HTERT RPE-1 (cell line): ENCODE results near the gene ADAM10.

ENCODE experiments used
- in situ Hi-C: fragments of 300-500 bp; cut with MboI; formaldehyde crosslinking; loops from 4 replicates; pipeline ENCODE4 v1.14.3; 2020; ENCODE audit warnings: low sequenced_read_pairs

ADAM10 gene

DNA sequence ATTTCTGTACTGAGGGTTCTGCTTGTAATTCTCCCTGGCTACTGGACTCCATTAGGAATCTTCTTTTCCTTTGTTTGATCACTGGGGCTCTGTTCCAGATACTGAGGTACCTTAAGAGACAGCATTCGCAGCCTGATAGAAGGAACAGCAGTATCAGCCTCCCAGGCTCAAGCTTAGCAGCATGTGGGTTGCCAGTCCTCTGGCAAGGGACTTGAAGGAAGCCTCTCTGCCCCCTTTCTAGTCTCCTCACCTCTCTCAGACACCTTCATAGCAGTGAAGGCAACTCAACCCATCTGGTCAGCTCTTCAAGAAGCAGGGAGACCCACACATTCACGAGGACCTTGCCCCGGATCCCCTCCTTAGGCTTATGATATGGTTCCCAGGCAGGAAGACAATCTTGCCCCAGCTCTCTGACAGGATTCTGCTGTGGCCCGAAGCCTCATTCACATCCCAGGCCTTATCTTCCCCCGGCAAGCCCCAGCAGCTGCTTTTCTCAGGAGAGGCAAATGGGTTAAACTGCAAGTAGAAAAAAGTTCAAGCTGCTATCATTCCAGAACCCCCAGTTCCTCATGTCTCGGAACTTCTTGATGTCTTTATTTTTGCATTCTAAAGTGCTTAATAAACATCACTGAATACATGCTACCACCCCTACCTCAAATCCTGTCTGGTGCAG lies 164.6 kb downstream of the ADAM10 start:
- in situ Hi-C loops, result no loop called here

DNA sequence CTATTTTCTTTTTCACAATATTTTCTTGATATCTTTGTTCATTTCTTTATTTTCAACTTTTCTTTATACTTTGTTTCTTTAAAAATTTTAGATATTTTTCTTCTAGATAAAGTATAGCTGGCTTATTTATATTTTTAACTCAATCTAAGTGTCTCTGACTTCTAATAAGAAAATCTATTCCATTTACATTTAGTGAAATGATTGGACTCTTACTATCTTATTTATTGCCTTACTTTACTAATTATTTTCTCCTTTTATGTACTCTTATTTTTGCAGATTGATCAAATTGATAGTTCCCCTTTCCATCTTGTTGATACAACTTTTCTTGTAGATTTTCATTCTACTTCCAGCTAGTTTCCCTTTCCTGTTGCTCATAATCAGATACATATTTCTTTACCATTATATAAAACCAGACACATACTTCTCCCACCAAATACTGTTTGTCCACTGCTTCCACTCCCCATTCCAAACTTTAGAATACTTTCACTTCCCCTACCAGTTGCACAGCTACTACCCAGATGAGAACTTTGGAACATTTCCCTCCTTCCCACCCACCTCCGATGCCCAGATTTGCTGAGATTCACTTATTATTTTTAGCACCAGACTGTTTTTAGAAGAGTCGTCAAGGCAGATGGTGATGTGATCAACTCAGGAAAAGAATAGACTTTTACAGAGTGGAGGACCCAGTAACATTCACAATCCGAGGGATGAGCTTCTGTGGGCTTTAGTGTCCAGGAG lies 166.2 kb downstream of the ADAM10 start:
- in situ Hi-C loops, result no loop called here

DNA sequence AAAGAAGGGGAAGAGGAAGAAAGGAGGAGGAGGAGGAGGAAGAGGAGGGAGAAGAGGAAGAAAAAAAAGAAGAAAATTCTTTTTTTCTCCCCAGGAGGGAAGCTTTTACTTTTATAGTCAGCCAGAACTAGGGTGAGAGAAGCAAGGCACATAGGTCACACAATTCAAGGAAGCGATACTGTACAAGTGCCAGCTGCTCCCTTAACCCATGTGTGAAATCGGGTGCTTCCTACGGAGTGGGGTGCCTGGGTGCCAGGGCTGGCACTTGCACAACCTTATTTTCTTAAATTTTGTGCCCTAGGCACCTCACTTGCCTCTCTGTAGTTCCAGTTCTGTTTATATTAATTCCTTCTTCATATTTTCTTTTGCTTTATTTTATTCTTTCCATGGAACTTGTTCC lies 167.3 kb downstream of the ADAM10 start:
- in situ Hi-C loops, result no loop called here

DNA sequence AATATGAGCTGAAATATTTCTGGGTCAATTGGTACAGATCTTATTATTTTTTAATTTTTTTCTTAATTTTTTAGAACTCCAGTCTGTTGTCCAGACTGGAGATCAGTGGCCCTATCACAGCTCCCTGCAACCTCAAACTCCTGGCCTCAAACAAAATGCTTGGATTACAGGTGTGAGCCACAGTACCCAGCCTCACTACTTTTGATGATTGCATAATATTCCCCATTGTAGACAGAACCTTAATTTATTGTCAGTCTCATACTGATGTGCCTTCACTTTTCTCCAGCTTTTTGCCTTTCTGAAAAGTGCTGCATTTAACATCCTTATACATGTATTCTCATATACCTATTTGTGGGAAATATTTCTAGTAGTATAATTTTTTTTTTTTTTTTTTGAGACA lies 172.8 kb downstream of the ADAM10 start:
- in situ Hi-C loops, result no loop called here

DNA sequence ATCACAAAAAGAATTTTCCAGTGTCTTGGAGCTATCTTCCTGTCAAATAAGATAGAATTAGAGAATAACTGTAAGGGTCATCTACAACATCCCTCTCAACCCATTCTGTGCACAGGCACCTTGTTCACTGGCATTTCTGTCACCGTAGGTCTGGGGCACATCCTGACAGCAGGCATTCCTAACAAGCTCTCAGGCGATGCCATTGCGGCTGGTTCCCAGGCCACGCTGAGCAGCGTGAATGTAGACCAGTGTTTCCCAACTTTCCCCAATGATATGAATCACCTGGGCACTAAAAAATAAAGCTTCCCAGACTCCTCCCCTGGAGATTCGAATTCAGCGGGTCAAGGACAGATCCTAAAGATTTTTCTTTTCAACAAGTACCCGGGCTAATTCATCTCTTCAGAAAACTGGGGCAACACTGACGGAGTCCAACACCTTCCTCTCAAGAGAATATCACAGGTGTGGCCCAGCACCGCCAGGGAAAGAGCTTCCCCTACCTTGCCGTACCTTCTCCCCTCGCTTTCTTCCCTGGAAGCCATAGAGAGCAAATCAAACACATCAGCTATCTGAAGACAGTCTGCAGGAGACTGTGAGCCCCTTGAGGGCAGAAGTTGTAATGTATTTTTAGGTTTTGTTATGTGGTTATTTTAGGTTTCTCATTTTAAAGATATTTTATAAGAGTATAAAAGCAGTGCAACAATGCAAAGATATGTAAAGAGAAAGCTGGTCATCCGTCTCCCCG lies 174.3 kb downstream of the ADAM10 start:
- in situ Hi-C loops, result no loop called here

DNA sequence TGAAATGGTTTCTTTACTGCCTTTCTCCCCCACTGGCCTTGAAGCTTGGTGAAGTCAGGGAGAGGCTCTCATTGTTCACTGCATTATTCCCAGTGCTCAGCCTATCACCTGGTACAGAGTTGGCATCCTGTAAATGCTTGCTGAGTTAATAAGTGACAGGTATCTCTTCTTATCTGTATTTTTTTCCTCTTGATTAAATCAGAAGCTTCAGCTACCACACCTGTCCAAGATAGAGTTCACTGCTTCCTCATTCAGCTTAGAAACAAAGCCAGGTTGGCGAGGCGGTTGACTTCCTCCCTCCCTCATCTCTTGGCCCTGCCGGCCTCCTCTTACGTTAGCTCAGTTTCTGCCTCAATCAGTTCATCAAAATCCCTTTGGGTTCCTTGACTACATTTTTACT lies 174.9 kb downstream of the ADAM10 start:
- in situ Hi-C loops, result no loop called here

DNA sequence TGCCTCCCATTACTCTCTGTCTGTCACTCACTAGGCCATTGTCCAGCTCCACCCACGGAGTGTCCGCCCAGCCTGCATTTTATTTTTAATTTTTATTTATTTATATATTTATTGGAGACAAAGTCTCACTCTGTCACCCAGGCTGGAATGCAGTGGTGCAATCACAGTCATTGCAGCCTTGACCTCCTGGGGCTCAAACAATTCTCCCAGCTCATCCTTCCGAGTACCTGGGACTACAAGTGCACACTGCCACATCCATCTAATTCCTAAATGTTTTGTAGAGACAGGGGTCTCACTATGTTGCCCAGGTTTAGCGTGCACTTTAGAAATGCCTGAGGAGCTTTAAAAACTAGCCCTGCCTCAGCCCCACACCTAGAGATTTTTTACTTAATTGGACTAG lies 176.2 kb downstream of the ADAM10 start:
- in situ Hi-C loops, result no loop called here

DNA sequence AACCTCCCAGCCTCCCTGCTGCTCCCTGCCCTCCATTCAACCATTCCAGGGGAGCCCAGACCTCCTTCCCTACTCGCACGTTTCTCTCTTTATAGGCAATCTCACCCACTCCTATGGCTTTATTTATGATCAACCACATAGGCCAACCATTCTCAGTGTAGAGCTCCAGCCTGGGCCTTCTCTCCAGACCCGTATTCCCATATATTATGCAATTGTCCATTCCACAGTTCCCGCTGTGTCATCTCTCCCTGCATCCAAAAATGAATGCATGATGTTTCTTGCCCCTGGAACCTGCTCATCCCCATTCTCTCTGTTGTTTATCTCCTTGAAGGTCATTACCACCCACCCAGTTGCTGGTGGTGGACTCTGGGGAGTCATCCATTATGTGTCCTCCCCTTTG lies 177.0 kb downstream of the ADAM10 start:
- in situ Hi-C loops, result no loop called here

DNA sequence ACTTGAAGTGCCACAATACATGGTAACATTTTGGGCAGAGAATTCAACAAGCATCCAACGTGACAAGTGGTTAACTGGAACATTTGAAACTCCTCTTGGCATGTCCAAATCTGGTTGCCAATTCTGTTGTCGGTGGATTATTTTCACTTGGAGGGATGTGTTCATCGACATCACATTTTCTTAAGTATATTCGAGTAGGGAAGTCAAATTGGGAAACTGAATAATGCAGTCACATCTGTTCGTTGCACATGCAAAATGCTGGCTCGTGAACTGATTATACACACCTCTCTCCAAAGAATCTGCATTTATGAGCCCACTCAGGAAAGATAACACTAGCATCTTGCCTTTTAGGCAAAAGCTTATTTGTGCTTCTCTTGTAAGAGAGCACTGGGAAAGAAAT lies 178.0 kb downstream of the ADAM10 start:
- in situ Hi-C loops, result no loop called here

DNA sequence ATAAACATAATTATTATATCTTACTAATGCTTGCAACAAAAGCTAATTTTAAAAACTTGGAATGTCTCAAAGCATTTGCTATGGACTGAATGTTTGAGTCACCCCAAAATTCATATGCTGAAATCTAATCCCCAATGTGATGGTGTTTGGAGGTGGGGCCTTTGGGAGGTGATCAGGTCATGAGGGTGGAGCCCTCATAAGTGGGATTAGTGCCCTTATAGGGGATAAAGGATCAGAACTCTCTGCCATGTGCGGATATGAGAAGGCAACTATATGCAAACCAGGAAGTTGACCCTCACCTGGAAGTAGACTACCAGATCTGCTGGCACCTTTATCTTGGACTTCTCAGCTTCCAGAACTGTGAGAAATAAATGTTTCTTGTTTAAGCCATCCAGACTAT lies 180.1 kb downstream of the ADAM10 start:
- in situ Hi-C loops, result no loop called here

DNA sequence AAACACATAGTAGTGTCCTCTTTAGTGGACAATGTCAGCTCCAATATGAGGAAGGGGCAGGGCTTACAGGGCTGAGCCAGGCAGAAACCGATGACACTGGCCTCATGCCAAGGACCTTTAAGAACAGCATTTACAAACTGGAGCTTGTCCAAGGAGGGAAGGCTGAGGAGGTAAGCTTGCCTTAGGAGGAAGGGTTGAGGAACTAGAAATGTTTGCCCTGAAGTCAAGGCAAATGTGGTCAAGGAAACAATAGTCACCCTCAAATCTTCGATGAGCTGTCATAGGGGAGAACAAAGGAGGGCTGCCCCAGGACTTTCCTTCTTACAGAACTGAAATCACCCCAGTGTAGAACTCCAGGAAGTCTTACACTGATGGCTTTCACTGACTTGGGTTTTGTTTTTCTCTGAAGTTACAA lies 181.3 kb downstream of the ADAM10 start:
- in situ Hi-C loops, result no loop called here

DNA sequence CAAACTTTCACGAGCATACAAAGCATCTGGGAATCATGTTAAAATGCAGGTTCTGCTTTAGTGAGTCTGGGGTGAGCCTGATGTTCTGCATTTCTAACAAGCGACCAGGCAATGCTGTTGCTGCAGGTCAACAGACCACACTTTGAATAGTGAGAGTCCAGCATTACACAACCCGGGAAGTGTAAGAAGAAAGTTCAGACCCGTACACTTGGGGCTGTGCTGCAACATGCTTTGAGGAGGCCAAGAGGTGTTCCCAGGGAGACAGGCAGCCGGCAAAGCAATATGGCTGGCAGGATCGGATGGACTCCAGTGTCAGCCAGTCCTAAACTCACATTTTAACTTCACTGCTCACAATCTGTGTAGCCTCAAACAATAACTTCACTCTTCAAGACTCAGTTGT lies 183.5 kb downstream of the ADAM10 start:
- in situ Hi-C loops, result no loop called here

DNA sequence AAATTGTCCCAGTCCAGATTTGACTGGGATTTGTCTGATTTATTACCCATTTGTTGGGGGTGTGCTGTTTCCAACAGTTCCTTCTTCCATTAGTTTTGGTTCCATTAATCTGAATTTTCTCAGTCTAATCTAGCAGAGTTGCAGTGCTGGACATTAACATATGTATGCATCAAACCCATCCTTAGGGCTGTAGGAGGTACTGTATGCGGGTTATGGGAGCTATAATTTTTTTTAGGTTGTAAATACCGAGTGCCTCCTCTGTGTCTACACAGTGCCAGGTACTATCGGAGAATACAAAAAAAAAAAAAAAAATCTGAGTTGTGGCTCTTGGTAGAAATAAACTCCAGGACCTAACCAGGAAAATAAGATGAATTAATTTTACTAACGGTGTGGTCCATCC lies 183.9 kb downstream of the ADAM10 start:
- in situ Hi-C loops, result no loop called here

DNA sequence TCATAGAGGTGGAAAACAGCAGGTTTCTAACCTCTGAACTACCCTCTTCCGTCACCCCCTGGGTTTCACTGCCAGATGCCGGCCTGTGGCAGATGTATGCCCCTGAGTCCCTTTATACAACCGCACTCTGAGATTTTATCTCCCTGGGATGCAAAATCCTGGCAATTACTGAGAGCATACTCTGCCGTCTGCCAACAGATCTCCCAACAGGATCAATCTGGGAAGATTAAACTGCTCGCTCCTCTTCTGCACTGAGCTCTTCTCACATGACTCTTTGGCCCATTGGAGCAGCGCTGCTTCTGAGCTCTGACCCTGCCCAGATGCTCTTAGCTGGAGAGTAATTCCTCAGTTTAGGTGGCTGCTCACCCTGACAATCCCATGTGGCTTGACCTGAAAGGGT lies 184.5 kb downstream of the ADAM10 start:
- in situ Hi-C loops, result no loop called here

DNA sequence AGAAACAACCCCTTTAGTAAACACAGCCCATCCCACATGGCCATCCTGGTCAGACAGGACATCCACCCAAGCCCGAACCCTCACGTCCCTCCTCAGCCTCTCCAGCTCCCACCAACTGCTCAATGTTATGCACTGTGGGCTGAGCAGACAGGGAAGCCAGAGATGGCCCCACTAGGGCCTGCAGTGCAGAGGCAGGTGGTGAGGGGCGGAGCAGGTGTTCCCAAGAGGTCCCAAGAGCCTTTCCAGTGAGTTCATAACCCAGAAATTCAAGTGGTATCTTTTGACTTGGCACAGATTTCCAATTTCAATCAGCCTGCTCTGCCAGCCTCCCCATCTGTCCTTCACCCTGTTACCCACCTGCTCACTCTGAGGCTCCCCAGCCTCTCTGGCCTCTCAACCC lies 187.4 kb downstream of the ADAM10 start:
- in situ Hi-C loops, result no loop called here

DNA sequence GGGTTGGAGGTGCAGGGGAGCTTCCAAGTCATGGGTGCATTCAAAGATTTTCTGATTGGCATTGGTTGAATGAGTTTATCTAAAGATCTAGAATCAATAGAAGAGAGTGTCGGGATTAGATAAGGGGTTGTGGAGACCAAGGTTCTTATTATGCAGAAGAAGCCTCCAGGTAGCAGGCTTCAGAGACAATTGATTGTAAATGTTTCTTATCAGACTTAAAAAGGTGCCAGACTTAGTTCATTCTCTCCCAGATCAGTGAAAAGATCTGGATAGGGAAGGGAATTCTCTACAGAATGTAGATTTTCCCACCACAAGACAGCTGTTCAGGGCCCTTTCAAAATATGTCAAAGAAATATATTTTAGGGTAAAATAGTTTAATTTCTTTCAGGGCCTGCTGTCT lies 188.2 kb downstream of the ADAM10 start:
- in situ Hi-C loops, result no loop called here

DNA sequence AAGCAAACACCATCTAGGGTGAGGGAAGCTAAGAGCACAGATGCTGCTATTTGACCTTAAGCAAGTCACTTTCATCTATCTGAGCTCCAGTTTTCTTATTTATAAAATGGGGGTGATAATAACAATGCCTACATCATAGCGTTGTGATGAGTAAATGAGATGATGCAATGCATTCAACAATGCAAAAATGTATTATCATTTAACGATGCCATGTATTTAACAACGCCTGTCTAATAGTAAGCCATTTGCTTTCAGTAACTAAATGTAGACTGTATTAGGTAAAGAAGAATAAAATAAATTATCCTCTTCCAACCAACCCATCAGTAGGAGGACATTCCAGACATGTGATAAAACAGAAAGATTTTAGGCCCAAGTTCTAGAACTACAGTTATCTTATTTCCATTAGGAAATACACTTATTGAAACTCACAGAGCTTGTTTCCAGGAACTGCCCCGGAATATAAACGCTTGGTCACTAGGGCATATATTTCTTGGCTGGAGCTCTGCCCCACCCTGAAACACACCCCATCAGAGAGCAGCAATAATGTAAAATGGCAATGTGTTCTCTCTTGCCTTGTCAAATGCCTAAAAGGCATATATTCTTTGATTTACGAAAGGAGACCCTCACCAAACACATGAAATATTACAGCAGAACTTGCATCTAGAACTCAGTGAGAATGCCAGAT lies 189.5 kb downstream of the ADAM10 start:
- in situ Hi-C loops, result no loop called here

DNA sequence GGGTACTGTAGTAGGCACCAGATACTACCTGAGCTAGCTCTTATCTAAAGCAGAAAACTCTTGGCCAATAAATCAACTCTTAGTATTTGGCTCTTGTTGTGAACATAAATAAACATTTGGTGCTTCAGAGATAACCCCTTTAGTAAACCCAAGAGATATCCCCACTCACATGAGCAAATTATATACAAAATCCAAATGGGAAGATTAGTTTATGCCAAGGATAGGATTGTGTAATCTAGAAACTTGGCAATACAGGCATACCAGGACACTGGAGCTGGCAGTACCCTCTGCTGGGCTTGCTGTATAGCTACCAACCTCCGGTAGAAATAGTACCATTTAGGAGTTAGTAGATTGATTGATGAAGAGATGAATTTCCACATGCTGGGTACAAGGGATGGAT lies 190.7 kb downstream of the ADAM10 start:
- in situ Hi-C loops, result no loop called here

DNA sequence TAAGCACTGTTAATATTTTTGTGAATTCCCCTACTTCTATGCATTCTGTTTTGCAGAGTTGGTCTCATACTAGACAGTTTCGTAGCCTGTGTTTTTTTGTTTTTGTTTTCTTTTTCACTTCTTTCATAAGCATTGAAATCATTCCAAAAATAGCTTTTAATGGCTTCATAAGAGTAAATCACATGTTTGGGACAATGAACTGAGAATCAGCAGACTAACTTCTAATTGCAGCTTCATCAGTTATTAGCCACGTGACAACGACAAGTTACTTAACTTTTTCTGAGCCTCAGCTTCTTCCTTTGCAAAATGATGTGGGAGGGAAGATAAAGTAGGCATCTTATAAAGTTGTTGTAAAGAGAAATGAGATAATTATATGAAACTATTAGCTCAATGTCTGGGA lies 193.0 kb downstream of the ADAM10 start:
- in situ Hi-C loops, result no loop called here

DNA sequence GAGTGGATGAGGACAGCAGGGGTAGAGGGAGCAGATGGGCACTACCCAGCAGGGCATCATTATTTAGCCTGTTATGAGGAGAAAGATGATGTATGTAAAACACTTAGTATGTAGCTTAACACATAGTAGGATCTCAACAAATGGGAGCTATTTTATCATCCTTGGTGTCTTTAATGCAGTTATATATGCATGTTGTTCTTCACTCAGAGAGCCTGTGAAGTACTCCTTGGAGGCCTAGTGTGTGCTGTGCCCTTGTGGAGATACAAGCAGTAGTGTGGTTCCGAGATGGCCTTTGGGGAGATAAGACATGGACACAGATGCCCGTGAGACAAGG lies 193.5 kb downstream of the ADAM10 start:
- in situ Hi-C loops, result no loop called here

DNA sequence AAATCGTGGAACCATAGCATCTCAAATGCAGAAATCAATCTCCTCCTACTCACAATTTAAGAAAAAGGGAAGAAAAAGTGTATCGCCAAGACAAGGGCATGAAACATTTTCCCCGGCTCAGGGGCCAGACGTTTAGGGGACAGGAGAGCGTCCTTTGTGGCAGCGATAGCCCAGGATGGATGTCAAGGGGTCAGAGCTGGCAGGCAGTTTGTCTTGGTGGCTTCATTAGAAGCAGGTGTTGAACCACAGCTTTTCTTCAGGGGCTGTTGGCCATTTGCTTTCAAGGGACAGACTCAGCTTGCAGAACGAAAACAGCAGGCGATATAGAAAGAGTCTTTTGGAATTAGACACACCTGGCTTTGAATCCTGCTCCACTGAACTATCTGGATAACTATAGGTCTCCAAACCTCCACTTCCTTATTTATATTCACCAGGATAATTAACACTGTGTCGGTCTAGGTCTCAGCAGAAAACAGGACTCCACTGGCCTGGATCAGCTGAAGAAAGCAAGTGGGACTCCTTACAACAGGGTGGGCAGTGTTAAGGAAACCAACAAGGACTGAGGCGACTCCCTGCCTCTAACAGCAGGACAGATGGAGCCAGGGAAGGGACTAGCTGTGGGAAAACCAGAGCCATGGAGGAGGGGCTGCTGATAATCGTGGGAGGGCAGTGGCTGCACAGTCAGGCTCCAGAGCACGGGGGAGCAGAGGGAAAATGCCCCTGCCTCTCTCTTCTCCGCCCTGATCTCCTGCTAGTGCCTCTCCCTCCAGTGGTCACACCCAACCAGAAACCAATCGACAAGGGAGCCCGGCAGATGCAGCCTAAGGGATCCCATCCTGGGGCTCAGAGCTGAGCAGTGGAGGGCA lies 194.1 kb downstream of the ADAM10 start:
- in situ Hi-C loops, result no loop called here
